Breast epithelium (tissue), 3 donors: ENCODE results near the gene KRTAP19-6.

Source experiments
- POLR2A ChIP-seq: fragments of 450-650 bp; IDR thresholded peaks from one replicate; pipeline ENCODE4 v1.6.1; 2016; ENCODE audit warnings: antibody characterized with exemption, mild to moderate bottlenecking, moderate library complexity
- TF ChIP-seq, protein P1 (sequence below), 3 donors: fragments of 450-650 bp; IDR thresholded peaks; one replicate each; pipeline ENCODE4 v1.5.1; 2016 to 2017; ENCODE audit warnings: antibody characterized with exemption in 3 of 3, mild to moderate bottlenecking in 3 of 3, moderate library complexity in 3 of 3

DNA sequence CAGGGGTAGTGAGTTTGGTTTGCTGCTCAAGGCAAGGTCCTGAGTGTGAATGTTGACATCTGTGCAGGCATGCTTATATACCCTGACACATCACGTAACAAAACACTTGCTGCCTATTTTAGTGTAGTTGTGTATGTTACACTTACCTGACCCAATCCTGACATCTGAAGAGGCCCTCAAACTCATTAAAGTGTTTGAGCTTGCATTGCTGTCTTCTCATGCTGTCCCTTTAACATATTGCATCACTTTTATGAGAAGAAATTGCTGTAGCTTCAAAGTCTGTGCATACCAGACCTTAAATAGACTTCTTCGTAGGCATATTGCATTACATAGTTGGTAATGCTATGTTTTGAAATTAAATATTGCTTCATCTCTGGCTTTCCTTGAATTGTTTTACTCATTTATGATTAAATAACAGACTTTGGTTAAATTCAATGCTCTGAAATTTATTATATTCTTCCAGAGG, 49.7 kb downstream of the KRTAP19-6 start, which contains the start of gene KRTAP19-3:
- TF ChIP-seq, protein P1, sequence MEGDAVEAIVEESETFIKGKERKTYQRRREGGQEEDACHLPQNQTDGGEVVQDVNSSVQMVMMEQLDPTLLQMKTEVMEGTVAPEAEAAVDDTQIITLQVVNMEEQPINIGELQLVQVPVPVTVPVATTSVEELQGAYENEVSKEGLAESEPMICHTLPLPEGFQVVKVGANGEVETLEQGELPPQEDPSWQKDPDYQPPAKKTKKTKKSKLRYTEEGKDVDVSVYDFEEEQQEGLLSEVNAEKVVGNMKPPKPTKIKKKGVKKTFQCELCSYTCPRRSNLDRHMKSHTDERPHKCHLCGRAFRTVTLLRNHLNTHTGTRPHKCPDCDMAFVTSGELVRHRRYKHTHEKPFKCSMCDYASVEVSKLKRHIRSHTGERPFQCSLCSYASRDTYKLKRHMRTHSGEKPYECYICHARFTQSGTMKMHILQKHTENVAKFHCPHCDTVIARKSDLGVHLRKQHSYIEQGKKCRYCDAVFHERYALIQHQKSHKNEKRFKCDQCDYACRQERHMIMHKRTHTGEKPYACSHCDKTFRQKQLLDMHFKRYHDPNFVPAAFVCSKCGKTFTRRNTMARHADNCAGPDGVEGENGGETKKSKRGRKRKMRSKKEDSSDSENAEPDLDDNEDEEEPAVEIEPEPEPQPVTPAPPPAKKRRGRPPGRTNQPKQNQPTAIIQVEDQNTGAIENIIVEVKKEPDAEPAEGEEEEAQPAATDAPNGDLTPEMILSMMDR (IDR thresholded peaks at IDR 0.05): no peak
- TF ChIP-seq POLR2A: no peak
